T-cell (primary cell): Measurements from ENCODE around the gene FAM120AOS. TPM values are rescaled to one million over a fixed set of nuclear protein-coding genes. Genes with fewer than 3 reads are reported as not detected.
A peak's percentile ranks its signal among the peaks of the same experiment; 100 is the strongest.

Source experiments
- ATAC-seq, 4 experiments: fragments of 200-7000 bp in 3 of 4; fragments of 150-1000 bp in 1 of 4; cut with Tn5 transposase; replicated peaks in 1 of 4; 1 replicate in 3 of 4; 2 replicates in 1 of 4; pipeline ENCODE4 v1.10.0; 2021; ENCODE audit warnings: moderate library complexity in 3 of 4, mild to moderate bottlenecking in 2 of 4, moderate number of reproducible peaks in 1 of 4
- CTCF ChIA-PET, 2 donors: fragments of 300-600 bp; sonication (Branson Sonifier 250); formaldehyde crosslinking; loops; one replicate each; lab custom pipeline; 2022; ENCODE audit warnings: antibody characterized with exemption in 2 of 2; lab: Charles Lee
- POLR2A ChIA-PET, 2 donors: fragments of 300-600 bp; sonication (Branson Sonifier 250); formaldehyde crosslinking; loops; one replicate each; lab custom pipeline; 2022; ENCODE audit warnings: antibody characterized with exemption in 2 of 2; lab: Charles Lee
- DNase-seq, 35 experiments: peaks; one replicate each; pipeline versions ENCODE4 v3.0.0 to v3.0.0-alpha.2; 2013 to 2023
- H3K27ac ChIP-seq: one replicate; pipeline ENCODE4 v1.5.1; 2013; ENCODE audit warnings: low read length
- H3K27me3 ChIP-seq, 2 experiments: replicated peaks in 1 of 2; 1 replicate in 1 of 2; 2 replicates in 1 of 2; pipeline versions ENCODE4 v1.6.1 to v1.7.0; 2013; ENCODE audit warnings: low read length in 1 of 2, mixed read lengths in 1 of 2; ENCODE audit not compliant: control insufficient read depth in 2 of 2, insufficient read depth in 2 of 2; ENCODE audit errors: extremely low read depth in 1 of 2
- H3K36me3 ChIP-seq, 2 donors: 1 replicate in 1 of 2; 2 replicates in 1 of 2; pipeline versions ENCODE4 v1.6.1 to v1.7.0; 2013; ENCODE audit warnings: low read length in 1 of 2; ENCODE audit not compliant: control insufficient read depth in 2 of 2, insufficient read depth in 1 of 2; ENCODE audit errors: extremely low read depth in 1 of 2
- H3K4me1 ChIP-seq, 2 experiments: 1 replicate in 1 of 2; 2 replicates in 1 of 2; pipeline versions ENCODE4 v1.6.1 to v1.7.0; 2013; ENCODE audit warnings: low read length in 2 of 2, mixed read lengths in 1 of 2; ENCODE audit not compliant: insufficient read depth in 2 of 2, control insufficient read depth in 1 of 2; ENCODE audit errors: extremely low read depth in 1 of 2
- H3K4me3 ChIP-seq, 2 donors: 1 replicate in 1 of 2; 2 replicates in 1 of 2; pipeline versions ENCODE4 v1.5.1 to v1.7.0; 2013; ENCODE audit warnings: mild to moderate bottlenecking in 2 of 2, low read length in 1 of 2, moderate library complexity in 1 of 2; ENCODE audit not compliant: control insufficient read depth in 1 of 2; ENCODE audit errors: extremely low read depth in 1 of 2
- H3K9me3 ChIP-seq: 2 replicates; pipeline ENCODE4 v1.7.0; 2013
- H3K27ac Mint-ChIP-seq, 2 donors: one replicate each; pipeline ENCODE4 v1.8.0; 2020 to 2021; ENCODE audit warnings: mild to moderate bottlenecking in 2 of 2, mixed read lengths in 2 of 2
- H3K27me3 Mint-ChIP-seq, 2 donors: one replicate each; pipeline ENCODE4 v1.8.0; 2021 to 2022; ENCODE audit warnings: mixed read lengths in 2 of 2
- H3K36me3 Mint-ChIP-seq: one replicate; pipeline ENCODE4 v1.8.0; 2021; ENCODE audit warnings: mixed read lengths
- H3K4me1 Mint-ChIP-seq, 3 donors: one replicate each; pipeline ENCODE4 v1.8.0; 2020 to 2022; ENCODE audit warnings: mixed read lengths in 3 of 3, mild to moderate bottlenecking in 1 of 3
- H3K4me3 Mint-ChIP-seq, 3 donors: one replicate each; pipeline ENCODE4 v1.8.0; 2020 to 2022; ENCODE audit warnings: mild to moderate bottlenecking in 3 of 3, mixed read lengths in 3 of 3, moderate library complexity in 3 of 3
- H3K9me3 Mint-ChIP-seq, 3 donors: one replicate each; pipeline ENCODE4 v1.8.0; 2020 to 2022; ENCODE audit warnings: mixed read lengths in 3 of 3
- WGBS: methylation state at CpG from one replicate; pipeline ENCODE4 v1.1.5; 2013; ENCODE audit warnings: missing lambda C conversion rate; ENCODE audit not compliant: insufficient coverage; 5-methylcytosine and 5-hydroxymethylcytosine counted together
- total RNA-seq, 35 experiments: library from RNA in 6 of 35; stranded (reverse) in 6 of 35; fragments of 120-200 nt in 1 of 35; gene quantifications; one replicate each; pipeline versions ENCODE4 v1.2.1 to v1.2.4 and lab custom pipeline; 2013 to 2026

The FAM120AOS gene
- total RNA-seq, 5 donors from 2014 or later (not counting 1 experiment from before 2014, with no cell fraction given), result 35.7 to 44.0 (median 41.4) TPM

- H3K4me3 Mint-ChIP-seq, result no peak overlapping the region
- H3K36me3 ChIP-seq, result no peaks in the 10 kb centered on the region
- H3K27ac ChIP-seq, result no peak overlapping the region
- no peaks in the 10 kb centered on the region for H3K9me3 Mint-ChIP-seq
- no peak overlapping the region for H3K27ac Mint-ChIP-seq
- no peaks in the 10 kb centered on the region for H3K27me3 Mint-ChIP-seq
- no peak overlapping the region for H3K4me3 ChIP-seq
- peaks cover 89 to 91% (median 90%) of the 10 kb centered on the region in 3 donors for H3K4me1 Mint-ChIP-seq
- peaks cover 8% of the 10 kb centered on the region for H3K36me3 Mint-ChIP-seq
- H3K9me3 ChIP-seq, result no peaks in the 10 kb centered on the region
- DNase-seq, result no peak
- CTCF ChIA-PET, result no interaction called here
- no peak for ATAC-seq
- peaks cover 22 to 46% of the 10 kb centered on the region in 2 experiments for H3K4me1 ChIP-seq
- no peaks in the 10 kb centered on the region for H3K27me3 ChIP-seq
- POLR2A ChIA-PET, result interaction anchor here in 1 of 2 donors (0.6 kb wide), 1 partner anchor 1170 kb away, joined by 8 read pairs; no protein-coding TSS in a partner anchor
- no CpG with 5 or more reads among the region's 1 CpG for WGBS
Measured at GRCh38 chr9:93461414-93461743, 8.0 kb upstream of the FAM120AOS start.

GRCh38 chr9:93460689-93461413 lies 7.5 kb upstream of the FAM120AOS start:
- H3K4me3 Mint-ChIP-seq, result peak overlapping the region in 1 of 3 donors; percentile 8
- peaks cover 8% of the 10 kb centered on the region for H3K36me3 Mint-ChIP-seq
- no peaks in the 10 kb centered on the region for H3K36me3 ChIP-seq
- H3K9me3 Mint-ChIP-seq, result no peaks in the 10 kb centered on the region
- H3K9me3 ChIP-seq, result no peaks in the 10 kb centered on the region
- H3K4me1 Mint-ChIP-seq, result peaks cover 89 to 91% (median 90%) of the 10 kb centered on the region in 3 donors
- no peaks in the 10 kb centered on the region for H3K27me3 Mint-ChIP-seq
- ChIA-PET POLR2A (no interaction called here), CTCF (no interaction called here)
- WGBS, result 90% methylated on average over 2 of the region's 3 CpGs
- ATAC-seq (no peak), DNase-seq (no peak)
- H3K4me3 ChIP-seq, result no peak overlapping the region
- no peaks in the 10 kb centered on the region for H3K27me3 ChIP-seq
- H3K4me1 ChIP-seq, result peaks cover 18 to 44% of the 10 kb centered on the region in 2 experiments
- H3K27ac ChIP-seq, result no peak overlapping the region
- peak overlapping the region; percentile 12 to 28 for H3K27ac Mint-ChIP-seq

GRCh38 chr9:93459432-93459847 lies 6.1 kb upstream of the FAM120AOS start:
- peaks cover 87 to 89% (median 88%) of the 10 kb centered on the region in 3 donors for H3K4me1 Mint-ChIP-seq
- H3K36me3 ChIP-seq, result no peaks in the 10 kb centered on the region
- H3K36me3 Mint-ChIP-seq, result peaks cover 8% of the 10 kb centered on the region
- ATAC-seq (no peak), DNase-seq (no peak)
- H3K9me3 ChIP-seq, result no peaks in the 10 kb centered on the region
- H3K4me1 ChIP-seq, result peaks cover 8 to 40% of the 10 kb centered on the region in 2 experiments
- CTCF ChIA-PET, result no interaction called here
- H3K4me3 ChIP-seq, result no peak overlapping the region
- POLR2A ChIA-PET, result interaction anchor here in 1 of 2 donors (0.6 kb wide), 1 partner anchor 394 kb away, joined by 4 read pairs; no protein-coding TSS in a partner anchor
- H3K4me3 Mint-ChIP-seq, result no peak overlapping the region
- H3K27ac ChIP-seq, result no peak overlapping the region
- no peaks in the 10 kb centered on the region for H3K27me3 Mint-ChIP-seq
- H3K9me3 Mint-ChIP-seq, result no peaks in the 10 kb centered on the region
- no peaks in the 10 kb centered on the region for H3K27me3 ChIP-seq
- peak overlapping the region in 1 of 2 donors; percentile 63 for H3K27ac Mint-ChIP-seq

- H3K9me3 Mint-ChIP-seq, result no peaks in the 10 kb centered on the region
- POLR2A ChIA-PET, result no interaction called here
- Histone ChIP-seq H3K4me3 (no peak overlapping the region), H3K36me3 (no peaks in the 10 kb centered on the region), H3K9me3 (no peaks in the 10 kb centered on the region), H3K27ac (no peak overlapping the region), H3K27me3 (no peaks in the 10 kb centered on the region), H3K4me1 (peaks cover 11 to 45% of the 10 kb centered on the region in 2 experiments)
- no peaks in the 10 kb centered on the region for H3K27me3 Mint-ChIP-seq
- no peak overlapping the region for H3K27ac Mint-ChIP-seq
- H3K36me3 Mint-ChIP-seq, result peaks cover 8% of the 10 kb centered on the region
- H3K4me1 Mint-ChIP-seq, result peaks cover 87 to 89% (median 88%) of the 10 kb centered on the region in 3 donors
- CTCF ChIA-PET, result no interaction called here
- WGBS, result 96% methylated on average over 2 of the region's 4 CpGs
- ATAC-seq (no peak), DNase-seq (no peak)
- H3K4me3 Mint-ChIP-seq, result no peak overlapping the region
Measured at GRCh38 chr9:93458712-93459111, 5.3 kb upstream of the FAM120AOS start.

GRCh38 chr9:93457006-93457405 lies 3.6 kb upstream of the FAM120AOS start:
- H3K4me1 Mint-ChIP-seq, result peaks cover 74 to 84% (median 76%) of the 10 kb centered on the region in 3 donors
- ATAC-seq (no peak), DNase-seq (no peak)
- no peaks in the 10 kb centered on the region for H3K9me3 ChIP-seq
- no peaks in the 10 kb centered on the region for H3K27me3 Mint-ChIP-seq
- ChIA-PET POLR2A (no interaction called here), CTCF (interaction anchor here in 1 of 2 donors (1.0 kb wide), 1 partner anchor 109 kb away, joined by 6 read pairs; no protein-coding TSS in a partner anchor)
- no peaks in the 10 kb centered on the region for H3K36me3 ChIP-seq
- no peak overlapping the region for H3K4me3 ChIP-seq
- peaks cover 10% of the 10 kb centered on the region for H3K36me3 Mint-ChIP-seq
- H3K4me3 Mint-ChIP-seq, result no peak overlapping the region
- peak overlapping the region; percentile 18 to 81 for H3K27ac Mint-ChIP-seq
- no peaks in the 10 kb centered on the region for H3K9me3 Mint-ChIP-seq
- WGBS, result no CpG with 5 or more reads among the region's 1 CpG
- peaks cover 21 to 36% of the 10 kb centered on the region in 2 experiments for H3K4me1 ChIP-seq
- peak overlapping the region; percentile 50 for H3K27ac ChIP-seq
- no peaks in the 10 kb centered on the region for H3K27me3 ChIP-seq

- Mint-ChIP-seq H3K4me1 (peaks cover 70 to 84% (median 73%) of the 10 kb centered on the region in 3 donors), H3K27me3 (no peaks in the 10 kb centered on the region), H3K4me3 (no peak overlapping the region), H3K9me3 (no peaks in the 10 kb centered on the region), H3K27ac (peak overlapping the region; percentile 66 to 81), H3K36me3 (peaks cover 10% of the 10 kb centered on the region)
- Histone ChIP-seq H3K4me3 (no peak overlapping the region), H3K27me3 (no peaks in the 10 kb centered on the region), H3K36me3 (no peaks in the 10 kb centered on the region), H3K27ac (peak overlapping the region; percentile 50), H3K9me3 (no peaks in the 10 kb centered on the region), H3K4me1 (peaks cover 21 to 36% of the 10 kb centered on the region in 2 experiments)
- peak in 1 of 35 experiments; percentile 19 for DNase-seq
- CTCF ChIA-PET, result interaction anchor here in 1 of 2 donors (1.3 kb wide), 1 partner anchor 110 kb away, joined by 5 read pairs; no protein-coding TSS in a partner anchor
- POLR2A ChIA-PET, result no interaction called here
- no CpG with 5 or more reads among the region's 2 CpGs for WGBS
- no peak for ATAC-seq
Measured at GRCh38 chr9:93456504-93456903, 3.1 kb upstream of the FAM120AOS start.
